DND-41 (cell line): ENCODE measurements around the gene MAP7.
"Not testable (repeated sequence)": the region's sequence is repeated elsewhere in the genome, so short reads cannot be mapped to it uniquely, and the experiment has no call there.

Source experiments
- CTCF ChIP-seq: IDR thresholded peaks from 2 replicates; pipeline ENCODE4 v1.5.1; 2012; ENCODE audit warnings: borderline replicate concordance, low read length, moderate library complexity, mild to moderate bottlenecking; ENCODE audit not compliant: poor library complexity, severe bottlenecking; ENCODE audit errors: extremely low read depth
- EZH2 ChIP-seq: IDR thresholded peaks from 3 replicates; pipeline ENCODE4 v1.6.1; 2012; ENCODE audit warnings: borderline replicate concordance, low read depth, mild to moderate bottlenecking, moderate library complexity, low read length, inconsistent platforms; ENCODE audit not compliant: severe bottlenecking

- not testable (repeated sequence) for TF ChIP-seq CTCF, EZH2
Observed at GRCh38 chr6:136496449-136496848, 53.8 kb downstream of the MAP7 start.
